Measurements from ENCODE around the gene RPL12. TPM values are rescaled to one million over a fixed set of nuclear protein-coding genes. Genes with fewer than 3 reads are reported as not detected.

Gene RPL12
- total and polyA plus RNA-seq, 9 of the 15 experiments (the other 6 are each of a cell fraction or from before 2014, with no cell fraction given): 1,614 to 4,558 (median 2,531) TPM

DNA sequence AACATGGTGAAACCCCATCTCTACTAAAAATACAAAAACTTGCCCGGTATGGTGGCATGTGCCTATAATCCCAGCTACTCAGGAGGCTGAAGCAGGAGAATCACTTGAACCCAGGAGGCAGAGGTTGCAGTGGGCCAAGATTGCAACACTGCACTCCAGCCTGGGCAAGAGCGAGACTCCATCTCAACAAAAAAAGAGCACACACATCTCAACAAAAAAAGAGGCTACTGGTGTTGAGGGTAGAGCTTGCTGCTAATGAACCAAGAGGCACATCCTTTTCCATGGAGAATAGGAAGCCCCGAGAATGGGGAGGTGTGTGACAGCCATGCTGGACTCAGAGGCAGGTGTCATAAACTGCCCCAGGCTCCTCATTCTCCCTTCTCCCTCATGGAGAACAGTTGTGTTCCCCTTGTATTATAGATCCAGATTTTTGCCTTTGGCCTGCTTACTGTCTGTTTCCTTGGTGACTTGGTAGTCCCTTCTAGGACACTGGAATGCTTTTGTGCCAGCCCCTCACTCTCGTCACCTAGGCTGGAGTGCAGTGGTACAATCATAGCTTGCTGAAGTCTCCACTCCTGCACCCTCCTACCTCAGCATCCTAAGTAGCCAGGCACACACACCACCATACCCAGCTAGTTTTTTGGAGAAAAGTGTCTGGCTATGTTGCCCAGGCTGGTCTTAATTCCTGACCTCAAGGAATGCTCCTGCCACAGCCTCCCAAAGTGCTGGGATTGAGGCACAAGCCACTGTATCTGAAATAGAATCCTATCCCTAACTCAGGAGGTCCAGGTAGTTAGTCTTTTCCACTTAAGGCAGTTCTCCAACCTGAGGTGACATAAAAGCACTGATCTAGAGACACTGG lies 5.1 kb downstream of the RPL12 start (continued):
- TF ChIP-seq, protein P1, sequence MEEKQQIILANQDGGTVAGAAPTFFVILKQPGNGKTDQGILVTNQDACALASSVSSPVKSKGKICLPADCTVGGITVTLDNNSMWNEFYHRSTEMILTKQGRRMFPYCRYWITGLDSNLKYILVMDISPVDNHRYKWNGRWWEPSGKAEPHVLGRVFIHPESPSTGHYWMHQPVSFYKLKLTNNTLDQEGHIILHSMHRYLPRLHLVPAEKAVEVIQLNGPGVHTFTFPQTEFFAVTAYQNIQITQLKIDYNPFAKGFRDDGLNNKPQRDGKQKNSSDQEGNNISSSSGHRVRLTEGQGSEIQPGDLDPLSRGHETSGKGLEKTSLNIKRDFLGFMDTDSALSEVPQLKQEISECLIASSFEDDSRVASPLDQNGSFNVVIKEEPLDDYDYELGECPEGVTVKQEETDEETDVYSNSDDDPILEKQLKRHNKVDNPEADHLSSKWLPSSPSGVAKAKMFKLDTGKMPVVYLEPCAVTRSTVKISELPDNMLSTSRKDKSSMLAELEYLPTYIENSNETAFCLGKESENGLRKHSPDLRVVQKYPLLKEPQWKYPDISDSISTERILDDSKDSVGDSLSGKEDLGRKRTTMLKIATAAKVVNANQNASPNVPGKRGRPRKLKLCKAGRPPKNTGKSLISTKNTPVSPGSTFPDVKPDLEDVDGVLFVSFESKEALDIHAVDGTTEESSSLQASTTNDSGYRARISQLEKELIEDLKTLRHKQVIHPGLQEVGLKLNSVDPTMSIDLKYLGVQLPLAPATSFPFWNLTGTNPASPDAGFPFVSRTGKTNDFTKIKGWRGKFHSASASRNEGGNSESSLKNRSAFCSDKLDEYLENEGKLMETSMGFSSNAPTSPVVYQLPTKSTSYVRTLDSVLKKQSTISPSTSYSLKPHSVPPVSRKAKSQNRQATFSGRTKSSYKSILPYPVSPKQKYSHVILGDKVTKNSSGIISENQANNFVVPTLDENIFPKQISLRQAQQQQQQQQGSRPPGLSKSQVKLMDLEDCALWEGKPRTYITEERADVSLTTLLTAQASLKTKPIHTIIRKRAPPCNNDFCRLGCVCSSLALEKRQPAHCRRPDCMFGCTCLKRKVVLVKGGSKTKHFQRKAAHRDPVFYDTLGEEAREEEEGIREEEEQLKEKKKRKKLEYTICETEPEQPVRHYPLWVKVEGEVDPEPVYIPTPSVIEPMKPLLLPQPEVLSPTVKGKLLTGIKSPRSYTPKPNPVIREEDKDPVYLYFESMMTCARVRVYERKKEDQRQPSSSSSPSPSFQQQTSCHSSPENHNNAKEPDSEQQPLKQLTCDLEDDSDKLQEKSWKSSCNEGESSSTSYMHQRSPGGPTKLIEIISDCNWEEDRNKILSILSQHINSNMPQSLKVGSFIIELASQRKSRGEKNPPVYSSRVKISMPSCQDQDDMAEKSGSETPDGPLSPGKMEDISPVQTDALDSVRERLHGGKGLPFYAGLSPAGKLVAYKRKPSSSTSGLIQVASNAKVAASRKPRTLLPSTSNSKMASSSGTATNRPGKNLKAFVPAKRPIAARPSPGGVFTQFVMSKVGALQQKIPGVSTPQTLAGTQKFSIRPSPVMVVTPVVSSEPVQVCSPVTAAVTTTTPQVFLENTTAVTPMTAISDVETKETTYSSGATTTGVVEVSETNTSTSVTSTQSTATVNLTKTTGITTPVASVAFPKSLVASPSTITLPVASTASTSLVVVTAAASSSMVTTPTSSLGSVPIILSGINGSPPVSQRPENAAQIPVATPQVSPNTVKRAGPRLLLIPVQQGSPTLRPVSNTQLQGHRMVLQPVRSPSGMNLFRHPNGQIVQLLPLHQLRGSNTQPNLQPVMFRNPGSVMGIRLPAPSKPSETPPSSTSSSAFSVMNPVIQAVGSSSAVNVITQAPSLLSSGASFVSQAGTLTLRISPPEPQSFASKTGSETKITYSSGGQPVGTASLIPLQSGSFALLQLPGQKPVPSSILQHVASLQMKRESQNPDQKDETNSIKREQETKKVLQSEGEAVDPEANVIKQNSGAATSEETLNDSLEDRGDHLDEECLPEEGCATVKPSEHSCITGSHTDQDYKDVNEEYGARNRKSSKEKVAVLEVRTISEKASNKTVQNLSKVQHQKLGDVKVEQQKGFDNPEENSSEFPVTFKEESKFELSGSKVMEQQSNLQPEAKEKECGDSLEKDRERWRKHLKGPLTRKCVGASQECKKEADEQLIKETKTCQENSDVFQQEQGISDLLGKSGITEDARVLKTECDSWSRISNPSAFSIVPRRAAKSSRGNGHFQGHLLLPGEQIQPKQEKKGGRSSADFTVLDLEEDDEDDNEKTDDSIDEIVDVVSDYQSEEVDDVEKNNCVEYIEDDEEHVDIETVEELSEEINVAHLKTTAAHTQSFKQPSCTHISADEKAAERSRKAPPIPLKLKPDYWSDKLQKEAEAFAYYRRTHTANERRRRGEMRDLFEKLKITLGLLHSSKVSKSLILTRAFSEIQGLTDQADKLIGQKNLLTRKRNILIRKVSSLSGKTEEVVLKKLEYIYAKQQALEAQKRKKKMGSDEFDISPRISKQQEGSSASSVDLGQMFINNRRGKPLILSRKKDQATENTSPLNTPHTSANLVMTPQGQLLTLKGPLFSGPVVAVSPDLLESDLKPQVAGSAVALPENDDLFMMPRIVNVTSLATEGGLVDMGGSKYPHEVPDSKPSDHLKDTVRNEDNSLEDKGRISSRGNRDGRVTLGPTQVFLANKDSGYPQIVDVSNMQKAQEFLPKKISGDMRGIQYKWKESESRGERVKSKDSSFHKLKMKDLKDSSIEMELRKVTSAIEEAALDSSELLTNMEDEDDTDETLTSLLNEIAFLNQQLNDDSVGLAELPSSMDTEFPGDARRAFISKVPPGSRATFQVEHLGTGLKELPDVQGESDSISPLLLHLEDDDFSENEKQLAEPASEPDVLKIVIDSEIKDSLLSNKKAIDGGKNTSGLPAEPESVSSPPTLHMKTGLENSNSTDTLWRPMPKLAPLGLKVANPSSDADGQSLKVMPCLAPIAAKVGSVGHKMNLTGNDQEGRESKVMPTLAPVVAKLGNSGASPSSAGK (IDR thresholded peaks at IDR 0.05): 0 out of 2 replicates have a peak, but pooled peaks have one; percentile 3
- TF ChIP-seq ZKSCAN1 (IDR thresholded peaks at IDR 0.05; ENCODE audit: low read depth, low read length): 0 out of 2 replicates have a peak, but pooled peaks have one; percentile 2
- peak in 1 of 3 experiments; percentile 23 for TF ChIP-seq YY1 (IDR thresholded peaks at IDR 0.05; ENCODE audit: borderline replicate concordance in 1 of 3, control insufficient read depth in 1 of 3, extremely low read depth in 1 of 3, insufficient read depth in 3 of 3, insufficient read length in 1 of 3, insufficient replicate concordance in 2 of 3, low read depth in 1 of 3, low read length in 2 of 3)
- peak; percentile 85; the same call in 1 of the 2 replicates for TF ChIP-seq ILF3 (IDR thresholded peaks at IDR 0.05; ENCODE audit: borderline replicate concordance)
- TF ChIP-seq HOXB6 (CRISPR knock-in tag; IDR thresholded peaks at IDR 0.05; ENCODE audit: borderline replicate concordance): no peak
- no peak for TF ChIP-seq XRCC4 (IDR thresholded peaks at IDR 0.05; ENCODE audit: extremely low read depth, insufficient read depth, insufficient read length)
- TF ChIP-seq PML (IDR thresholded peaks at IDR 0.05; ENCODE audit: low read length): peak; percentile 65; the same call in 1 of the 2 replicates
- peak; percentile 66 for TF ChIP-seq POLR2B (IDR thresholded peaks at IDR 0.05; ENCODE audit: low read depth, partially characterized antibody)
- peak; percentile 88 for TF ChIP-seq POLR2AphosphoS2 (IDR thresholded peaks at IDR 0.05; ENCODE audit: low read length)
- TF ChIP-seq ZNF431 (CRISPR knock-in tag; IDR thresholded peaks at IDR 0.05): no peak
- TF ChIP-seq ZNF133 (CRISPR knock-in tag; IDR thresholded peaks at IDR 0.05): no peak
- no peak for TF ChIP-seq NCOA6 (IDR thresholded peaks at IDR 0.05)
- no peak for TF ChIP-seq MYC (IDR thresholded peaks at IDR 0.05; ENCODE audit: low read depth, low read length)
- TF ChIP-seq MYC (CRISPR knock-in tag; IDR thresholded peaks at IDR 0.05; ENCODE audit: borderline replicate concordance, low read depth): no peak
- TF ChIP-seq NEUROD1 (IDR thresholded peaks at IDR 0.05; ENCODE audit: borderline replicate concordance, low read depth, low read length, partially characterized antibody): no peak
- TF ChIP-seq RB1 (IDR thresholded peaks at IDR 0.05; ENCODE audit: low read depth): no peak
- TF ChIP-seq CHD1 (IDR thresholded peaks at IDR 0.05; ENCODE audit: low read length): no peak

Data from K562 (cell line).